SK-N-SH (cell line): ENCODE measurements around the gene PSMC2.

Experiments used
- CTCF ChIP-seq: fragments of 200-600 bp; sonication (generic); IDR thresholded peaks from 2 replicates; pipeline ENCODE4 v1.6.1; 2017; ENCODE audit warnings: antibody characterized with exemption, mild to moderate bottlenecking, moderate library complexity
- EP300 ChIP-seq, 2 experiments: IDR thresholded peaks; 2 replicates each; pipeline versions ENCODE4 v1.4.0 to v1.6.1; 2012; ENCODE audit warnings: borderline replicate concordance in 1 of 2, low read depth in 1 of 2, low read length in 1 of 2
- NRF1 ChIP-seq: IDR thresholded peaks from 2 replicates; pipeline ENCODE4 v1.6.1; 2012; ENCODE audit warnings: low read depth, mild to moderate bottlenecking, low read length
- POLR2AphosphoS5 ChIP-seq: IDR thresholded peaks from 2 replicates; pipeline ENCODE4 v1.6.1; 2012; ENCODE audit warnings: low read depth, low read length
- SMC3 ChIP-seq: IDR thresholded peaks from 2 replicates; pipeline ENCODE4 v1.6.1; 2012; ENCODE audit warnings: low read depth, low read length, improper control_type of control experiment
- TEAD4 ChIP-seq: IDR thresholded peaks from 2 replicates; pipeline ENCODE4 v1.4.0; 2012; ENCODE audit warnings: mild to moderate bottlenecking, borderline replicate concordance; ENCODE audit not compliant: insufficient read depth
- ZBTB33 ChIP-seq: IDR thresholded peaks from 2 replicates; pipeline ENCODE4 v1.4.0; 2012; ENCODE audit warnings: low read depth, borderline replicate concordance

- TF ChIP-seq CTCF, result no peak
- no peak for TF ChIP-seq ZBTB33
- no peak for TF ChIP-seq POLR2AphosphoS5
- TF ChIP-seq SMC3, result no peak
- no peak for TF ChIP-seq TEAD4
- TF ChIP-seq NRF1, result no peak
- no peak for TF ChIP-seq EP300 (IDR thresholded peaks at IDR 0.05; ENCODE audit: borderline replicate concordance in 1 of 2, low read depth in 1 of 2, low read length in 1 of 2)
Observed at GRCh38 chr7:103389263-103389662, 41.8 kb downstream of the PSMC2 start.
